ENCODE data around the gene CDON.
"Not testable (repeated sequence)": the region's sequence is repeated elsewhere in the genome, so short reads cannot be mapped to it uniquely, and the experiment has no call there.

CDON gene

GRCh38 chr11:126046570-126047195, 16.0 kb downstream of the CDON start:
- DNase-seq (ENCODE audit: low spot score) = no peak

- no peak for DNase-seq (ENCODE audit: low spot score)
Observed at GRCh38 chr11:126039485-126040271, 23.0 kb downstream of the CDON start.

- DNase-seq (ENCODE audit: low spot score) = no peak
Observed at GRCh38 chr11:126035718-126036117, 26.9 kb downstream of the CDON start.

- no peak for DNase-seq (ENCODE audit: low spot score)
Observed at GRCh38 chr11:126034933-126035425, 27.7 kb downstream of the CDON start.

GRCh38 chr11:126034039-126034932, 28.4 kb downstream of the CDON start:
- DNase-seq (ENCODE audit: low spot score) = no peak

GRCh38 chr11:126032375-126032774, 30.3 kb downstream of the CDON start:
- DNase-seq (ENCODE audit: low spot score) = no peak

GRCh38 chr11:126029805-126030204, 32.9 kb downstream of the CDON start:
- no peak for DNase-seq (ENCODE audit: low spot score)

GRCh38 chr11:126029237-126029636, 33.4 kb downstream of the CDON start:
- no peak for DNase-seq (ENCODE audit: low spot score)

GRCh38 chr11:126028534-126028933, 34.1 kb downstream of the CDON start:
- DNase-seq (ENCODE audit: low spot score) = not testable (repeated sequence)

- no peak for DNase-seq (ENCODE audit: low spot score)
Observed at GRCh38 chr11:126026579-126026978, 36.1 kb downstream of the CDON start.

- DNase-seq (ENCODE audit: low spot score) = no peak
Observed at GRCh38 chr11:126025822-126026221, 36.8 kb downstream of the CDON start.

GRCh38 chr11:126024123-126024522, 38.5 kb downstream of the CDON start:
- DNase-seq (ENCODE audit: low spot score) = no peak

GRCh38 chr11:126012852-126013251, 49.8 kb downstream of the CDON start:
- no peak for DNase-seq (ENCODE audit: low spot score)

- DNase-seq (ENCODE audit: low spot score) = no peak
Observed at GRCh38 chr11:126011754-126012153, 50.9 kb downstream of the CDON start.

GRCh38 chr11:126011265-126011664, 51.4 kb downstream of the CDON start:
- DNase-seq (ENCODE audit: low spot score) = no peak

- DNase-seq (ENCODE audit: low spot score) = no peak
Observed at GRCh38 chr11:126008956-126009355, 53.7 kb downstream of the CDON start.

- no peak for DNase-seq (ENCODE audit: low spot score)
Observed at GRCh38 chr11:126007238-126007637, 55.4 kb downstream of the CDON start.

GRCh38 chr11:126006068-126006467, 56.6 kb downstream of the CDON start:
- no peak for DNase-seq (ENCODE audit: low spot score)

GRCh38 chr11:126002181-126002580, 60.5 kb downstream of the CDON start:
- no peak for DNase-seq (ENCODE audit: low spot score)

- no peak for DNase-seq (ENCODE audit: low spot score)
Observed at GRCh38 chr11:125999234-125999880, 63.3 kb downstream of the CDON start.

- no peak for DNase-seq (ENCODE audit: low spot score)
Observed at GRCh38 chr11:125998267-125998666, 64.4 kb downstream of the CDON start.

- DNase-seq (ENCODE audit: low spot score) = no peak
Observed at GRCh38 chr11:125995313-125995712, 67.4 kb downstream of the CDON start.

Data from AG08396 (cell line).